NCI-H2107 (cell line): ENCODE results near the gene SLX9.

Experiments
- DNase-seq: peaks from one replicate; lab custom pipeline; 2025; lab: John Stamatoyannopoulos, UW

SLX9 gene

GRCh38 chr21:44977616-44978340, 37.9 kb downstream of the SLX9 start:
- DNase-seq: no peak

GRCh38 chr21:44979687-44980561, 40.1 kb downstream of the SLX9 start:
- DNase-seq: no peak

- DNase-seq: no peak
These were observed 41.0 kb downstream of the SLX9 start for GRCh38 chr21:44980562-44981489.

- DNase-seq: no peak
These were observed 42.9 kb downstream of the SLX9 start for GRCh38 chr21:44982558-44983250.

- no peak for DNase-seq
These were observed 43.8 kb downstream of the SLX9 start for GRCh38 chr21:44983421-44984206.

GRCh38 chr21:44984428-44984791, 44.6 kb downstream of the SLX9 start:
- no peak for DNase-seq

GRCh38 chr21:44984792-44985440, 45.1 kb downstream of the SLX9 start:
- no peak for DNase-seq

- DNase-seq: no peak
These were observed 45.9 kb downstream of the SLX9 start for GRCh38 chr21:44985441-44986401.

- DNase-seq: no peak
These were observed 46.9 kb downstream of the SLX9 start for GRCh38 chr21:44986471-44987291.

GRCh38 chr21:44987301-44987885, 47.6 kb downstream of the SLX9 start:
- DNase-seq: no peak

- no peak for DNase-seq
These were observed 48.2 kb downstream of the SLX9 start for GRCh38 chr21:44987886-44988606.

- DNase-seq: no peak
These were observed 49.0 kb downstream of the SLX9 start for GRCh38 chr21:44988607-44989536.

GRCh38 chr21:44989537-44989886, 49.7 kb downstream of the SLX9 start:
- no peak for DNase-seq

- DNase-seq: no peak
These were observed 50.3 kb downstream of the SLX9 start for GRCh38 chr21:44989943-44990780.

GRCh38 chr21:44990921-44991320, 51.1 kb downstream of the SLX9 start:
- no peak for DNase-seq
